ENCODE results near the gene CREB5. TPM values are rescaled to one million over a fixed set of nuclear protein-coding genes. Genes with fewer than 3 reads are reported as not detected.

Gene CREB5
- total RNA-seq, 2 donors from 2014 or later = 0.53 to 2.6 TPM

GRCh38 chr7:28787106-28787505, 374.8 kb downstream of the CREB5 start:
- Mint-ChIP-seq H3K4me1 (peaks cover 24% of the 10 kb centered on the region), H3K4me3 (no peak overlapping the region), H3K27me3 (ENCODE audit: insufficient read depth) (no peaks in the 10 kb centered on the region), H3K27ac (no peak overlapping the region), H3K36me3 (ENCODE audit: low read depth) (no peaks in the 10 kb centered on the region), H3K9me3 (no peaks in the 10 kb centered on the region)
- DNase-seq = no peak
- Histone ChIP-seq H3K4me1 (ENCODE audit: control insufficient read depth, insufficient read depth, low read length) (no peaks in the 10 kb centered on the region), H3K27ac (ENCODE audit: low read depth, low read length) (no peak overlapping the region), H3K9me3 (ENCODE audit: control insufficient read depth, low read length) (no peaks in the 10 kb centered on the region), H3K27me3 (ENCODE audit: control insufficient read depth, insufficient read depth, low read length, poor library complexity, severe bottlenecking) (no peaks in the 10 kb centered on the region), H3K4me3 (ENCODE audit: low read length) (no peak overlapping the region), H3K9ac (ENCODE audit: extremely low read depth, low read length, poor library complexity, severe bottlenecking) (no peak overlapping the region), H3K36me3 (ENCODE audit: control insufficient read depth, insufficient read depth, low read length) (no peaks in the 10 kb centered on the region)
- TF ChIP-seq CTCF (conservative IDR thresholded peaks at IDR 0.05) = no peak

- H3K36me3 Mint-ChIP-seq (ENCODE audit: low read depth) = no peaks in the 10 kb centered on the region
- no peak for DNase-seq
- H3K27ac Mint-ChIP-seq = no peak overlapping the region
- H3K36me3 ChIP-seq (ENCODE audit: control insufficient read depth, insufficient read depth, low read length) = no peaks in the 10 kb centered on the region
- no peak overlapping the region for H3K27ac ChIP-seq (ENCODE audit: low read depth, low read length)
- no peak overlapping the region for H3K9ac ChIP-seq (ENCODE audit: extremely low read depth, low read length, poor library complexity, severe bottlenecking)
- H3K9me3 Mint-ChIP-seq = no peaks in the 10 kb centered on the region
- WGBS, 2 experiments (ENCODE audit: insufficient coverage in 1 of 2, insufficient read length in 1 of 2) = 96 to 100% methylated on average over 2 to 4 of the region's 4 CpGs
- H3K4me3 ChIP-seq (ENCODE audit: low read length) = no peak overlapping the region
- peaks cover 4% of the 10 kb centered on the region for H3K4me1 Mint-ChIP-seq
- H3K9me3 ChIP-seq (ENCODE audit: control insufficient read depth, low read length) = no peaks in the 10 kb centered on the region
- H3K27me3 ChIP-seq (ENCODE audit: control insufficient read depth, insufficient read depth, low read length, poor library complexity, severe bottlenecking) = no peaks in the 10 kb centered on the region
- TF ChIP-seq CTCF (conservative IDR thresholded peaks at IDR 0.05) = no peak
- peaks cover 4% of the 10 kb centered on the region for H3K27me3 Mint-ChIP-seq (ENCODE audit: insufficient read depth)
- no peaks in the 10 kb centered on the region for H3K4me1 ChIP-seq (ENCODE audit: control insufficient read depth, insufficient read depth, low read length)
- H3K4me3 Mint-ChIP-seq = no peak overlapping the region
Observed at GRCh38 chr7:28790467-28790866, 378.1 kb downstream of the CREB5 start.

- no peak for TF ChIP-seq CTCF (conservative IDR thresholded peaks at IDR 0.05)
- H3K27me3 ChIP-seq (ENCODE audit: control insufficient read depth, insufficient read depth, low read length, poor library complexity, severe bottlenecking) = no peaks in the 10 kb centered on the region
- WGBS, 2 experiments (ENCODE audit: insufficient coverage in 1 of 2, insufficient read length in 1 of 2) = 94% methylated on average over 2 of the region's 2 CpGs; no CpG with 5 or more reads in 1 of the 2 experiments
- no peak overlapping the region for H3K27ac ChIP-seq (ENCODE audit: low read depth, low read length)
- Mint-ChIP-seq H3K4me3 (no peak overlapping the region), H3K4me1 (no peaks in the 10 kb centered on the region), H3K27me3 (ENCODE audit: insufficient read depth) (peaks cover 4% of the 10 kb centered on the region), H3K27ac (no peak overlapping the region), H3K9me3 (no peaks in the 10 kb centered on the region), H3K36me3 (ENCODE audit: low read depth) (no peaks in the 10 kb centered on the region)
- H3K36me3 ChIP-seq (ENCODE audit: control insufficient read depth, insufficient read depth, low read length) = no peaks in the 10 kb centered on the region
- no peaks in the 10 kb centered on the region for H3K9me3 ChIP-seq (ENCODE audit: control insufficient read depth, low read length)
- H3K4me3 ChIP-seq (ENCODE audit: low read length) = no peak overlapping the region
- DNase-seq = no peak
- H3K4me1 ChIP-seq (ENCODE audit: control insufficient read depth, insufficient read depth, low read length) = no peaks in the 10 kb centered on the region
- H3K9ac ChIP-seq (ENCODE audit: extremely low read depth, low read length, poor library complexity, severe bottlenecking) = no peak overlapping the region
Observed at GRCh38 chr7:28792858-28793257, 380.5 kb downstream of the CREB5 start.
